Stimulated activated CD8-positive, alpha-beta memory T cell treated with anti-CD3 and anti-CD28 coated beads, Interleukin-2, amount 100 ng/mL, for 48 hours (primary cell): ENCODE results near the gene ATP2B2.

Source experiments
- DNase-seq, 2 donors: peaks; one replicate each; pipeline ENCODE4 v3.0.0-alpha.2; 2020; ENCODE audit warnings: low read depth in 2 of 2

The ATP2B2 gene

DNA sequence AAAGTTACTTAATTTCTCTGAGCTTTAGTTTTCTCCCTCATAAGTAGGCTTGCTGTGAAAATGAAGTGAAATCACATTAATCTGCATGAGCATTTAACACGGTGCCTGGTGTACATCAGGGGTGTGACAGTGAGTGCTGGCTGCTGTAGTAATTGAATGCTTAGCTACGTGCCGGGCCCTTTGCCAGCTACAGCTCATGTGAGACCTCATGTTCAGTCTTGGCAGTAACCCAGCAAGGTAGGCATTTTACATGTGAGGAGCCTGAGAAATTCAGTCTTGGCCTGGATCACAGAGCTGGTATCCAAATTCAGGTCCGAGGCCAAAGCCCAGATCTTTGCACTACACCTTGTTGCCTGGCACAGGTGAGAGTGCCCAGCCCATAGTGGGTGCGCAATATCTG, 221.7 kb downstream of the ATP2B2 start:
- no peak for DNase-seq

DNA sequence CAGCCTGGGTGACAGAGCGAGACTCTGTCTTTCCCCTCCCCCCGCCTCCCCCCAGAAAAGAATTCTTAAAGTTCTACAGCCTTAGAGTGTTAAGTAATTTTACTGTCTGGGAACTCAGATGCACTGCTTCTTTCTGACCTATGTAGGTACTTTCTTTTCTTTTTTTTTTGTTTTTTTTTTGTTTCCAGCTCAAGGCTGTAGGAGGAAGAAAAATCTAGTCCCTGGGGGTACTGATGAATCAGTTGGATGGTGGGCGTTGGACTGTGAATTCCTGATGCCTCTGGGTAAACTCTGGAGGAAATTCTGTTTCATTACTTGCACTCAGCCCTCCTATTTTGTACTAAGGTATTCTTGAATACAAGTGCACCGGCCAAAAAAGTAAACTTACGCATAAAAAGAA, 223.4 kb downstream of the ATP2B2 start:
- no peak for DNase-seq

DNA sequence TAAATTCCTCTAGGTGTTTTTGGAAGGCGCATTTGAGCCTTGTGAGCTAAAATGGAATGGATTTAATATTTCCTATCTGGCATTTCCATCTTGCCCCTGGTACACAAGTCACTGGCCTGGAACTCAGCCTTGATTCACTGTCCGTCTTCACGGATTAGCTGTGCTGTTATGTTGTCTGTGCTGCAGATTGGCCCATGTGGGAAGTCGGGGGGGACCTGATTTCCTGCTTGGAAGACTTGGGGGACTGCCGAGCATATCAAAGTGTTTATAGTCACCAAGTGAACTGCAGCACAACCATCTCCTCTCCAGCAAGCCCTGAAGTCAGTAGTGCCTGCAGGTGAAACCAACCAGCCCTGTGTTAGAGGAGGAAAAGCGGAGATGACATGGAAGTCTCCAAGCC, 224.8 kb downstream of the ATP2B2 start:
- no peak for DNase-seq

DNA sequence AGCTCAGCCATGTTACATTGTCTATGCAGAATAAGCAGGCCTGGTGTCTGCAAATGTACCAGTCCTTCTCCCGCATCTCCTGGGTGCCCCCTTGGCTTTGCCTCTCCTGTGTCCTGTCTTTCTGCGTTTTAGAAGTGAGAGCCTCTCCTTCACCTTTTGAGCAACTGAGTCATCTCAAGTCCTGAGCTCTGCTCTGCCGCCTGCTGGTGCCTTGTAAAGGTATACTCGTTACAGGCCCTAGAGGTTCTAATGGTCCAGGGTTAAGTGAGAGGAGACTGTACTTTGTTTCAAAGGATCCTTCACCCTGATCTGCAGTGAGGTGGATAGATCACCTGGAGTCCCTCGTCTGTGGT, 225.2 kb downstream of the ATP2B2 start:
- DNase-seq, result no peak

DNA sequence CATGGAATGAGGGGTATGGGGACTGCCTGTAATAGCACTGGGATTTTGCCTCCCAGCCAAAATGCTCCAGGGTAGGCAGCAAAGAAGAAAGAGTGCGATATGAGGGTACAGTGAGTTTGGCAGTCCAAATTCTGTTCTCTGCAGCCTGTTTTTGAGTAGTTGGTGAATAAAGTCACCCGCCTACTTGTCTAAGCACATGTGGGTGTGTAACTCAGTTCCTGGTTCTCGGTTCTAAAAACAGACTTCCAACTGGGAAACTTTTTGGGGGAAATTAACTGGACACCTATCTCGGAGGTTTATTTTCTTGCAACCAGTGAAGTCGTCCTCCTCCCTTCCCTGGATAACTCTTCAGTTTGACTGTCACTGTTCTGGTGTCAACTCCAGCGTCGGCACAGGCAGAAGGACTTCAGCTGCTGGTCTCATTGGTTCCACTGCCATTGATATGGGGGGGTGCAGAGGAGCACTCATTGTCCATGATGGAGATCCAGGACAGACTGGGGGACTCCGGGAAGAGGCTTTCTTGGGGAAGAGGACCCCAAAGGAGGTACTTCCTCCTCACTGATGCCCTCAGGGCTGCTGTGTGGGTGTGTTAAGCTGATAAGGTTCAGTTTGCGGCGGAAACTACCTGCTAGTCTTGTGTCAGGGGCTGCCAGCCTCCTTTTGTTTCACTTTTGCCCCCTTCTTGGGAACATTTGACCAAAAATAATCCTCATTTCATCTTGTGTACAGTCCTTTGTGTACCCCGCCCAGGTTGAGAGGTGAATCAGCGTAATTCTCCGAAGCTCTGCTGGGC, 225.8 kb downstream of the ATP2B2 start:
- DNase-seq, result no peak

DNA sequence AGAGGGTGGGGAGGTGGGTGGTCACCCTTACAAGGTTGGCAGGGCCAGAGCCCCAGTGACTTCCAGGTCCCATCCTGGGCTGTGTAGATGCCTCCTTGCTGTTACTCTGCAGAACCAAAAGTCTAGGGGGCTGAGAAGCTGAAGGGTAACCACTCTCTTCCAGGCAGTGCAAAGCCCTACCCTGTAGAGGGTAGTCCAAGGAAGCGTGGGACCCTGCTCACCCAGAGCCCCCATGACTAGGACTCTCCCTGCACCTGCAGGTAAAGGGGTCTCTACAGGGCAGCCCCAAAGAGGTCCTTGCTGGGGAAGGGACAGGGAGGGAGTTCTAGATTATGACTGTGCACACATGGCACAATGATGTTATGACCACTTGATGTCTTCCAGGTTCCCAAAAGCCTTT, 226.9 kb downstream of the ATP2B2 start:
- DNase-seq, result no peak

DNA sequence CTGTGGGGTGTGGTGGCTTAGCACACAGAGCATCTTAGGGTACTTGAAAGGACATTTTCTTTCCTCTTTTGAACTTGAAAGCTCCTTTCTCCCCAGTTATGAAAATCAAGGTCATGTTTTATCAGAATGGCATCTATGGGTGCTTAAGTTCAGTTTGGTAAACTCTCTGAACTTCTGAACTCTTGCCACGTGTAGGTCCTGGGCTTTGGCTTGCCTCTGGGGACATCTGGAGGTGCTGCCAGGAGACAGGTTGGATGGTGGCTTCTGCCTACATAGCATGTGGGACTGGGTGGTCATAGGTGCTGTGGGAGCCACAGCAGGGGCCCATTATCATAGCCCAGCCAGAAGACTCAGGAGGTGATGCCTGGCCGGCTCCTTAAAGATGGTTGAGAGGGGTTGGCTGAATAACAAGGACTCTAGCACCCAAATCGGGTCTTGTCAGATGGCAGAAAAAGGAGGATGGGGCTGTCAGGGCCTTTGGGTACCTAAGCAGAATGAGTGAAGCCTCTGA, 228.2 kb downstream of the ATP2B2 start:
- no peak for DNase-seq

DNA sequence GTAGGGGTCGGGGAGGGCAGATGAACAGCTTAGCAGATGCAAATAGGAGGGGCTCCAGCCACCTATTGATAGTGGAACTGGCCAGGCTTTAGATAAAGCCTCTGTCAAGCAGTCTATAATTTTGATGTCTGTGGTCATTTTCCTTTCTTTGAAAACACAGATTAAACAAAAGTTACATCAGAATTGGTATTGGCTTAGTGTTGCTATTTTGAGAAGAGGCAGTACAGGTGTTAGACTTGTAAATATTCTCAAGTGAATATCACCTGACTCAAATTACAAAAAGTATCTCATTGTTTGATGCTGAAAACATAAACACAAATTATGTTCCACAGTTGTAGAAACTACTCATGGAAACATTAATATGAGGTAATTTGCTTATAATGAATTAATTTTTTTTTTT, 230.8 kb downstream of the ATP2B2 start:
- no peak for DNase-seq
